Measurements from ENCODE around the gene CCNB3. TPM values are rescaled to one million over a fixed set of nuclear protein-coding genes. Genes with fewer than 3 reads are reported as not detected.

CCNB3 gene
- total and polyA plus RNA-seq, 9 of the 15 experiments (the other 6 are each of a cell fraction or from before 2014, with no cell fraction given), result 0.05 to 0.25 (median 0.08) TPM; not detected in 3

GRCh38 chrX:50180073-50180940 is 24.3 kb upstream of the CCNB3 start (continued):
- TF ChIP-seq MYC (IDR thresholded peaks at IDR 0.05; ENCODE audit: low read depth, low read length), result peak; percentile 58; the same call in 1 of the 2 replicates
- TF ChIP-seq MYC (CRISPR knock-in tag; IDR thresholded peaks at IDR 0.05; ENCODE audit: borderline replicate concordance, low read depth), result no peak
- TF ChIP-seq SMAD4 (CRISPR knock-in tag; conservative IDR thresholded peaks at IDR 0.05), result no peak
- no peak for TF ChIP-seq FOS (IDR thresholded peaks at IDR 0.05; ENCODE audit: extremely low read depth, insufficient read length)
- peak; percentile 53 for TF ChIP-seq USF2 (CRISPR knock-in tag; IDR thresholded peaks at IDR 0.05)
- TF ChIP-seq E2F4 (CRISPR knock-in tag; IDR thresholded peaks at IDR 0.05; ENCODE audit: low read depth), result no peak
- TF ChIP-seq FOXM1 (IDR thresholded peaks at IDR 0.05; ENCODE audit: low read depth), result peak; percentile 43; the same call in 1 of the 2 replicates
- no peak for TF ChIP-seq FOXM1 (CRISPR knock-in tag; IDR thresholded peaks at IDR 0.05; ENCODE audit: low read depth)
- TF ChIP-seq ZBTB49 (CRISPR knock-in tag; IDR thresholded peaks at IDR 0.05; ENCODE audit: borderline replicate concordance), result no peak
- no peak for TF ChIP-seq GTF2F1 (IDR thresholded peaks at IDR 0.05; ENCODE audit: low read depth, low read length)
- TF ChIP-seq NCOA2 (IDR thresholded peaks at IDR 0.05; ENCODE audit: partially characterized antibody in 2 of 2), result no peak
- TF ChIP-seq ATF7 (IDR thresholded peaks at IDR 0.05), result peak; percentile 48; the same call in 1 of the 2 replicates

Data from K562 (cell line).